B cell (primary cell): ENCODE measurements around the gene DGCR8. TPM values are rescaled to one million over a fixed set of nuclear protein-coding genes. Genes with fewer than 3 reads are reported as not detected.

Experiments used
- ATAC-seq: fragments of 200-7000 bp; cut with Tn5 transposase; one replicate; pipeline ENCODE4 v1.10.0; 2021; ENCODE audit warnings: low read depth, mild to moderate bottlenecking, moderate number of reproducible peaks, moderate library complexity
- CTCF ChIA-PET: fragments of 350-600 bp; sonication (Branson Sonifier 250); formaldehyde crosslinking; loops from one replicate; lab custom pipeline; 2021; ENCODE audit warnings: antibody characterized with exemption, inconsistent platforms; lab: Charles Lee
- POLR2A ChIA-PET: fragments of 350-600 bp; sonication (Branson Sonifier 250); formaldehyde crosslinking; loops from one replicate; lab custom pipeline; 2021; ENCODE audit warnings: antibody characterized with exemption; lab: Charles Lee
- DNase-seq: peaks from one replicate; pipeline ENCODE4 v3.0.0; 2013
- H2AFZ ChIP-seq: 2 replicates; pipeline ENCODE4 v1.6.1; 2012; ENCODE audit warnings: mild to moderate bottlenecking, low read depth, low read length; ENCODE audit not compliant: insufficient read depth, poor library complexity, severe bottlenecking
- H3K27ac ChIP-seq, 2 donors: 1 replicate in 1 of 2; 2 replicates in 1 of 2; pipeline ENCODE4 v1.5.1; 2012 to 2013; ENCODE audit warnings: low read length in 2 of 2, mild to moderate bottlenecking in 2 of 2, moderate library complexity in 1 of 2
- H3K27me3 ChIP-seq, 4 experiments: fragments of 200-600 bp in 1 of 4; sonication (generic) in 1 of 4; replicated peaks in 1 of 4; 1 replicate in 2 of 4; 2 replicates in 2 of 4; pipeline versions ENCODE4 v1.6.1 to v1.7.0; 2013 to 2016; ENCODE audit warnings: low read length in 3 of 4, mild to moderate bottlenecking in 2 of 4, mixed read lengths in 1 of 4, moderate library complexity in 1 of 4; ENCODE audit not compliant: insufficient read depth in 4 of 4, control insufficient read depth in 3 of 4; ENCODE audit errors: control extremely low read depth in 1 of 4
- H3K36me3 ChIP-seq, 2 experiments: replicated peaks in 1 of 2; 1 replicate in 1 of 2; 2 replicates in 1 of 2; pipeline versions ENCODE4 v1.6.1 to v1.7.1; 2013; ENCODE audit warnings: low read length in 1 of 2; ENCODE audit not compliant: insufficient read depth in 2 of 2, control insufficient read depth in 1 of 2; ENCODE audit errors: control extremely low read depth in 1 of 2, extremely low read depth in 1 of 2
- H3K4me1 ChIP-seq, 2 donors: fragments of 200-600 bp in 1 of 2; sonication (generic) in 1 of 2; 1 replicate in 1 of 2; 2 replicates in 1 of 2; pipeline versions ENCODE4 v1.5.1 to v1.6.1; 2013 to 2017; ENCODE audit warnings: low read length in 2 of 2; ENCODE audit not compliant: control insufficient read depth in 2 of 2, insufficient read depth in 2 of 2
- H3K4me2 ChIP-seq: replicated peaks from 2 replicates; pipeline ENCODE3; 2012; ENCODE audit warnings: mild to moderate bottlenecking, low read depth, low read length; ENCODE audit not compliant: poor library complexity, severe bottlenecking
- H3K4me3 ChIP-seq, 5 experiments: fragments of 200-600 bp in 1 of 5; sonication (generic) in 1 of 5; 1 replicate in 3 of 5; 2 replicates in 2 of 5; pipeline versions ENCODE4 v1.5.1 to v1.7.0; 2011 to 2016; ENCODE audit warnings: low read length in 4 of 5, mild to moderate bottlenecking in 4 of 5, low read depth in 2 of 5, control low read depth in 1 of 5, moderate library complexity in 1 of 5; ENCODE audit not compliant: insufficient read depth in 1 of 5; ENCODE audit errors: control extremely low read depth in 1 of 5, extremely low read depth in 1 of 5
- H3K79me2 ChIP-seq: fragments of 200-600 bp; sonication (generic); one replicate; pipeline ENCODE4 v1.6.0; 2016; ENCODE audit warnings: low read length; ENCODE audit not compliant: control insufficient read depth, insufficient read depth
- H3K9ac ChIP-seq: fragments of 200-600 bp; sonication (generic); 2 replicates; pipeline ENCODE4 v1.6.1; 2017; ENCODE audit warnings: mild to moderate bottlenecking, low read length, moderate library complexity
- H3K9me3 ChIP-seq, 3 donors: one replicate each; pipeline versions ENCODE4 v1.6.1 to v1.7.1; 2013; ENCODE audit warnings: low read length in 2 of 3; ENCODE audit not compliant: control insufficient read depth in 2 of 3, insufficient read depth in 1 of 3; ENCODE audit errors: control extremely low read depth in 1 of 3
- H4K20me1 ChIP-seq: 2 replicates; pipeline ENCODE4 v1.6.0; 2012; ENCODE audit warnings: mild to moderate bottlenecking, low read length; ENCODE audit not compliant: insufficient read depth, control insufficient read depth, poor library complexity, severe bottlenecking
- H3K27ac Mint-ChIP-seq: one replicate; pipeline ENCODE4 v1.8.0; 2021; ENCODE audit warnings: mixed read lengths
- H3K27me3 Mint-ChIP-seq: one replicate; pipeline ENCODE4 v1.8.0; 2021; ENCODE audit warnings: mixed read lengths
- H3K4me1 Mint-ChIP-seq: one replicate; pipeline ENCODE4 v1.8.0; 2021; ENCODE audit warnings: mixed read lengths
- H3K4me3 Mint-ChIP-seq: one replicate; pipeline ENCODE4 v1.8.0; 2021; ENCODE audit warnings: mixed read lengths
- H3K9me3 Mint-ChIP-seq: one replicate; pipeline ENCODE4 v1.8.0; 2022; ENCODE audit warnings: mixed read lengths; ENCODE audit not compliant: insufficient read depth
- EZH2 ChIP-seq: IDR thresholded peaks from 2 replicates; pipeline ENCODE4 v1.6.1; 2012; ENCODE audit warnings: borderline replicate concordance, low read depth, mild to moderate bottlenecking, moderate library complexity, low read length; ENCODE audit not compliant: insufficient read depth, poor library complexity, severe bottlenecking
- whole genome bisulfite sequencing: methylation state at CpG from one replicate; pipeline ENCODE4 v1.1.5; 2013; ENCODE audit warnings: missing lambda C conversion rate; ENCODE audit not compliant: insufficient coverage; 5-methylcytosine and 5-hydroxymethylcytosine counted together
- intact Hi-C: fragments of 100-400 bp; cut with micrococcal nuclease; formaldehyde crosslinking; loops from one replicate; pipeline ENCODE4 v1.10.0; 2022
- polyA plus RNA-seq: library from polyadenylated mRNA; depleted of rRNA; stranded (reverse); fragments of >200 nt; gene quantifications from 2 replicates; pipeline ENCODE4 v1.2.3, GENCODE V29; 2012
- total RNA-seq, 2 donors: library from RNA; stranded (reverse); fragments of 120-200 nt in 1 of 2; gene quantifications; 1 replicate in 1 of 2; 2 replicates in 1 of 2; pipeline versions ENCODE4 v1.2.3 to v1.2.4, GENCODE V29; 2013 to 2022
- TF ChIP-seq, protein P1 (sequence below): fragments of 200-600 bp; IDR thresholded peaks from one replicate; pipeline ENCODE4 v1.8.0; 2022; ENCODE audit warnings: antibody characterized with exemption, mild to moderate bottlenecking

DGCR8 gene
- total and polyA plus RNA-seq, 2 donors (not counting 1 experiment from before 2014, with no cell fraction given), result 19.6 to 43.2 TPM

DNA sequence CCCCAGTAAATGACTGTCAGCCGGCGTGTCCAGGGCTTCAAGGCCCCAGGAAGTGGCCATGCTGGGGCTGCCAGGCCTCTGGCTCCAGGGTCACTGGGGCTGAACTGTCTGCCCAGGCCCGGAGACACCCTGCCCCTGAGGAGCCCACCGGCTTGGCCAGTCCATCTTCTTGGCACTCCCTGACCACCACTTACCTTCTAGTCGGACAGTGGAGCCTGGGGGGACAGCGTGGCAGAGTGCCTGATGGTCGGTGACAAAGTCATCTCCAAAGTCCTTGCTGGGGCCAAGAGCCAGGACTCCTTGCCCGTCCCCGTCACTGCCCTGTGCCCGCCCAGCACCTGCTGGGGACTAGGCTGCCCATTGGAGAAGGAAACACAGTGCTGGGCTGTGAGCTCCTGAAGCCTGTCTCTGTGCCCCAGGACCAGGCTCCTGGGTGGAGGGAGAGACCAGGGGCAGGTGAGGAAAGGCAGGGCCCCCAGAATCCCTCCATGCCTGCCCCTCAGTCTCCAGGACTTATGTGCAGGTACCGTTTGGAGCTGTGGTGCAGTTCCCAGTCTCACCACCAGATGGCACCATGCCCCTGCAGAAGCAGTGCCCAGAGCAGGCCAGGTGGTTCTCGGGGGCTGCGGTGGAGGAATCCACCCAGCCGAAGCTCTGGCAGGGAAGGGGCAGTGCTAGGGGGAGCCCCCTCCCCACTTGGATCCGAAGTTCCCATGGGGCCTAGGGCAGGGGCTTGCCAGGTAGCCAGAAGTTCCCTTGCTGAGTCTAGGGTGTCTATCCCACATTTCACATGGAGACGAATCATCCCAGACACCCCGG is 76.8 kb downstream of the DGCR8 start:
- POLR2A ChIA-PET, result no interaction called here
- Histone ChIP-seq H4K20me1 (no peaks in the 10 kb centered on the region), H2AFZ (no peak overlapping the region), H3K27ac (no peak overlapping the region), H3K4me1 (peaks cover 0 to 3% of the 10 kb centered on the region in 2 donors), H3K4me2 (no peak overlapping the region), H3K9me3 (peaks cover 0 to 9% (median 0%) of the 10 kb centered on the region in 3 donors), H3K9ac (no peak overlapping the region), H3K27me3 (peaks cover 0 to 40% (median 10%) of the 10 kb centered on the region in 4 experiments), H3K36me3 (no peaks in the 10 kb centered on the region), H3K79me2 (no peaks in the 10 kb centered on the region), H3K4me3 (no peak overlapping the region)
- peak; percentile 91 for ATAC-seq
- H3K4me3 Mint-ChIP-seq, result no peak overlapping the region
- CTCF ChIA-PET, result interaction anchor here (0.7 to 2.9 kb wide), 19 partner anchors 10 to 546 kb away, joined by 3 to 31 read pairs (median 5); partner anchors contain the start of gene DGCR6L
- H3K27me3 Mint-ChIP-seq, result peaks cover 10% of the 10 kb centered on the region
- TF ChIP-seq, protein P1, sequence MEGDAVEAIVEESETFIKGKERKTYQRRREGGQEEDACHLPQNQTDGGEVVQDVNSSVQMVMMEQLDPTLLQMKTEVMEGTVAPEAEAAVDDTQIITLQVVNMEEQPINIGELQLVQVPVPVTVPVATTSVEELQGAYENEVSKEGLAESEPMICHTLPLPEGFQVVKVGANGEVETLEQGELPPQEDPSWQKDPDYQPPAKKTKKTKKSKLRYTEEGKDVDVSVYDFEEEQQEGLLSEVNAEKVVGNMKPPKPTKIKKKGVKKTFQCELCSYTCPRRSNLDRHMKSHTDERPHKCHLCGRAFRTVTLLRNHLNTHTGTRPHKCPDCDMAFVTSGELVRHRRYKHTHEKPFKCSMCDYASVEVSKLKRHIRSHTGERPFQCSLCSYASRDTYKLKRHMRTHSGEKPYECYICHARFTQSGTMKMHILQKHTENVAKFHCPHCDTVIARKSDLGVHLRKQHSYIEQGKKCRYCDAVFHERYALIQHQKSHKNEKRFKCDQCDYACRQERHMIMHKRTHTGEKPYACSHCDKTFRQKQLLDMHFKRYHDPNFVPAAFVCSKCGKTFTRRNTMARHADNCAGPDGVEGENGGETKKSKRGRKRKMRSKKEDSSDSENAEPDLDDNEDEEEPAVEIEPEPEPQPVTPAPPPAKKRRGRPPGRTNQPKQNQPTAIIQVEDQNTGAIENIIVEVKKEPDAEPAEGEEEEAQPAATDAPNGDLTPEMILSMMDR, result peak; percentile 95
- TF ChIP-seq EZH2, result no peak
- DNase-seq, result peak; percentile 88
- WGBS, result 53% methylated on average over 15 of the region's 17 CpGs
- H3K9me3 Mint-ChIP-seq, result no peaks in the 10 kb centered on the region
- H3K4me1 Mint-ChIP-seq, result peaks cover 2% of the 10 kb centered on the region
- H3K27ac Mint-ChIP-seq, result peak overlapping the region; percentile 10
- intact Hi-C loops, result loop anchor here (1.0 kb wide), 1 partner anchor 111 kb away; the partner anchor contains the start of gene RTN4R
